K562 (cell line): Measurements from ENCODE around the gene VEGFA. TPM values are rescaled to one million over a fixed set of nuclear protein-coding genes. Genes with fewer than 3 reads are reported as not detected.
A peak's percentile ranks its signal among the peaks of the same experiment; 100 is the strongest.

Source experiments
- ARNT ChIP-seq, 2 experiments: fragments of 450-650 bp; IDR thresholded peaks; 2 replicates each; pipeline ENCODE4 v1.6.1; 2016; ENCODE audit warnings: mild to moderate bottlenecking in 1 of 2
- BCL6 ChIP-seq: fragments of 250-450 bp; sonication (Bioruptor Pico); IDR thresholded peaks from 2 replicates; pipeline ENCODE4 v1.4.0; 2020
- CHD7 ChIP-seq: fragments of 200-600 bp; sonication (generic); IDR thresholded peaks from one replicate; pipeline ENCODE4 v1.6.1; 2012; ENCODE audit warnings: mild to moderate bottlenecking, low read depth, low read length, inconsistent platforms
- ILF3 ChIP-seq: fragments of 450-650 bp; IDR thresholded peaks from 2 replicates; pipeline ENCODE4 v1.6.1; 2018; ENCODE audit warnings: antibody characterized with exemption, mild to moderate bottlenecking, moderate library complexity, borderline replicate concordance
- KAT2B ChIP-seq: IDR thresholded peaks from one replicate; pipeline ENCODE4 v1.6.1; 2012; ENCODE audit warnings: low read depth, mild to moderate bottlenecking, control low read depth, inconsistent platforms, low read length, moderate library complexity
- L3MBTL2 ChIP-seq: fragments of 450-650 bp; IDR thresholded peaks from 2 replicates; pipeline ENCODE4 v1.6.1; 2016; ENCODE audit warnings: mild to moderate bottlenecking, moderate library complexity
- PRMT5 ChIP-seq: sonication (generic); formaldehyde crosslinking; IDR thresholded peaks from 2 replicates; pipeline ENCODE4 v1.5.0; 2020; ENCODE audit warnings: missing genetic modification reagents
- TOE1 ChIP-seq, 2 experiments: fragments of 450-650 bp in 1 of 2; sonication (generic) in 1 of 2; formaldehyde crosslinking in 1 of 2; IDR thresholded peaks; 2 replicates each; pipeline versions ENCODE4 v1.7.1 to v1.8.0; 2016 to 2022; ENCODE audit warnings: borderline replicate concordance in 2 of 2, mild to moderate bottlenecking in 2 of 2, antibody characterized with exemption in 1 of 2, inconsistent platforms in 1 of 2, low read depth in 1 of 2, missing genetic modification reagents in 1 of 2, moderate library complexity in 1 of 2
- ZEB2 ChIP-seq: fragments of 450-650 bp; IDR thresholded peaks from 2 replicates; pipeline ENCODE4 v1.6.1; 2016
- ZFP91 ChIP-seq: sonication (generic); formaldehyde crosslinking; IDR thresholded peaks from 2 replicates; pipeline ENCODE4 v1.8.0; 2022; ENCODE audit warnings: mild to moderate bottlenecking, missing genetic modification reagents
- ZNF124 ChIP-seq: sonication (generic); formaldehyde crosslinking; IDR thresholded peaks from 2 replicates; pipeline ENCODE4 v1.8.1; 2022; ENCODE audit warnings: missing genetic modification reagents
- ZNF277 ChIP-seq: fragments of 250-450 bp; sonication (Bioruptor Pico); IDR thresholded peaks from 2 replicates; pipeline ENCODE4 v1.8.0; 2022; ENCODE audit warnings: inconsistent platforms, mild to moderate bottlenecking, moderate library complexity, borderline replicate concordance
- ZNF347 ChIP-seq: fragments of 450-650 bp; formaldehyde crosslinking; IDR thresholded peaks from 2 replicates; pipeline ENCODE4 v1.4.0; 2020; ENCODE audit warnings: low read depth, mild to moderate bottlenecking, moderate library complexity
- polyA plus RNA-seq, 8 experiments: library from polyadenylated mRNA; depleted of rRNA in 4 of 8; stranded (reverse) in 5 of 8; unstranded in 3 of 8; fragments of >200 nt; fragmentation: Nextera tagmentation in 2 of 8; fragmentation: Illumina TruSeq in 1 of 8; extraction: Ambion mirVana in 2 of 8; extraction: Trizol in 1 of 8; gene quantifications; 2 replicates each; pipeline versions ENCODE4 v1.2.1 to v1.2.3, GENCODE V29; 2011 to 2014; ENCODE audit warnings: inconsistent platforms in 1 of 8, missing spikeins in 1 of 8
- total RNA-seq, 7 experiments: library from RNA; depleted of rRNA in 6 of 7; stranded (reverse); fragments of >200 nt in 6 of 7; fragmentation: Illumina TruSeq in 2 of 7; extraction: Trizol in 2 of 7; gene quantifications; 2 replicates each; pipeline versions ENCODE4 v1.2.1 to v1.2.3, GENCODE V29; 2011 to 2021; ENCODE audit warnings: low replicate concordance in 1 of 7

Gene VEGFA
- total and polyA plus RNA-seq, 9 of the 15 experiments (the other 6 are each of a cell fraction or from before 2014, with no cell fraction given) = 14.0 to 271 (median 124) TPM

- no peak for TF ChIP-seq KAT2B
- no peak for TF ChIP-seq BCL6
- TF ChIP-seq ZEB2 = no peak
- no peak for TF ChIP-seq ZNF277
- no peak for TF ChIP-seq CHD7
- no peak for TF ChIP-seq ILF3
- TF ChIP-seq ZNF124 (CRISPR knock-in tag) = no peak
- TF ChIP-seq ZFP91 (CRISPR knock-in tag) = no peak
- TF ChIP-seq L3MBTL2 = no peak
- no peak for TF ChIP-seq ARNT (IDR thresholded peaks at IDR 0.05)
- no peak for TF ChIP-seq ZNF347 (CRISPR knock-in tag)
- TF ChIP-seq PRMT5 = no peak
- TF ChIP-seq TOE1 (IDR thresholded peaks at IDR 0.05; ENCODE audit: borderline replicate concordance) = 0 out of 2 replicates have a peak, but pooled peaks have one; percentile 13
- TF ChIP-seq TOE1 (CRISPR knock-in tag; IDR thresholded peaks at IDR 0.05; ENCODE audit: borderline replicate concordance, low read depth) = no peak
These were observed 33.2 kb downstream of the VEGFA start (continued) for GRCh38 chr6:43803055-43803782.
